Mesenchymal stem cell (in vitro differentiated cells and primary cell): ENCODE data around the gene METTL17.

ENCODE experiments used
- DNase-seq: peaks from one replicate; pipeline ENCODE4 v3.0.0-alpha.2; 2013
- H2AFZ ChIP-seq: one replicate; pipeline ENCODE4 v1.6.1; 2013; ENCODE audit warnings: low read depth, mild to moderate bottlenecking, control low read depth, inconsistent platforms, low read length, moderate library complexity
- H2AK5ac ChIP-seq: 2 replicates; pipeline ENCODE4 v1.6.1; 2013; ENCODE audit warnings: low read length, moderate library complexity, mild to moderate bottlenecking, inconsistent platforms; ENCODE audit not compliant: severe bottlenecking
- H2BK120ac ChIP-seq: one replicate; pipeline ENCODE4 v1.6.1; 2013; ENCODE audit warnings: low read depth, mild to moderate bottlenecking, inconsistent platforms, low read length, moderate library complexity
- H2BK12ac ChIP-seq, 2 experiments: one replicate each; pipeline ENCODE4 v1.6.1; 2013; ENCODE audit warnings: inconsistent platforms in 2 of 2, low read length in 2 of 2, mild to moderate bottlenecking in 2 of 2, moderate library complexity in 2 of 2, control low read depth in 1 of 2
- H2BK15ac ChIP-seq: one replicate; pipeline ENCODE4 v1.6.1; 2013; ENCODE audit warnings: mild to moderate bottlenecking, low read depth, inconsistent platforms; ENCODE audit not compliant: poor library complexity, severe bottlenecking
- H2BK5ac ChIP-seq: 2 replicates; pipeline ENCODE4 v1.6.1; 2013; ENCODE audit warnings: low read depth, mild to moderate bottlenecking, low read length, control low read depth, inconsistent platforms; ENCODE audit not compliant: poor library complexity, severe bottlenecking
- H3K14ac ChIP-seq, 2 experiments: one replicate each; pipeline ENCODE4 v1.6.1; 2013; ENCODE audit warnings: inconsistent platforms in 2 of 2, low read length in 2 of 2, control low read depth in 1 of 2, mild to moderate bottlenecking in 1 of 2, moderate library complexity in 1 of 2
- H3K18ac ChIP-seq, 2 experiments: one replicate each; pipeline ENCODE4 v1.6.1; 2013; ENCODE audit warnings: inconsistent platforms in 2 of 2, low read length in 2 of 2, control low read depth in 1 of 2, low read depth in 1 of 2, mild to moderate bottlenecking in 1 of 2
- H3K23ac ChIP-seq, 2 experiments: one replicate each; pipeline ENCODE4 v1.6.1; 2013; ENCODE audit warnings: inconsistent platforms in 2 of 2, low read length in 2 of 2, mild to moderate bottlenecking in 2 of 2, moderate library complexity in 2 of 2, control low read depth in 1 of 2
- H3K27ac ChIP-seq: 2 replicates; pipeline ENCODE4 v1.5.1; 2013; ENCODE audit warnings: mild to moderate bottlenecking, moderate library complexity, low read length, control low read depth, inconsistent platforms; ENCODE audit not compliant: poor library complexity, severe bottlenecking
- H3K27me3 ChIP-seq, 2 experiments: 2 replicates each; pipeline versions ENCODE4 v1.6.1 to v1.7.0; 2013; ENCODE audit warnings: low read length in 2 of 2, mild to moderate bottlenecking in 2 of 2, moderate library complexity in 2 of 2, control low read depth in 1 of 2, inconsistent platforms in 1 of 2; ENCODE audit not compliant: control insufficient read depth in 1 of 2, insufficient read depth in 1 of 2
- H3K36me3 ChIP-seq, 2 experiments: 2 replicates each; pipeline versions ENCODE4 v1.6.1 to v1.7.0; 2013; ENCODE audit warnings: low read length in 2 of 2, control low read depth in 1 of 2, inconsistent platforms in 1 of 2, low read depth in 1 of 2, mild to moderate bottlenecking in 1 of 2; ENCODE audit not compliant: insufficient read depth in 2 of 2, control insufficient read depth in 1 of 2
- H3K4ac ChIP-seq, 2 experiments: one replicate each; pipeline ENCODE4 v1.6.1; 2013; ENCODE audit warnings: inconsistent platforms in 2 of 2, low read length in 2 of 2, mild to moderate bottlenecking in 2 of 2, moderate library complexity in 2 of 2, control low read depth in 1 of 2, low read depth in 1 of 2
- H3K4me1 ChIP-seq: 2 replicates; pipeline ENCODE4 v1.6.1; 2013; ENCODE audit warnings: low read depth, low read length, control low read depth; ENCODE audit not compliant: control insufficient read depth, insufficient read depth
- H3K4me2 ChIP-seq: 2 replicates; pipeline ENCODE4 v1.6.1; 2013; ENCODE audit warnings: low read length, mild to moderate bottlenecking, inconsistent platforms; ENCODE audit not compliant: poor library complexity, severe bottlenecking
- H3K4me3 ChIP-seq, 2 experiments: 2 replicates each; pipeline versions ENCODE4 v1.5.1 to v1.7.0; 2013; ENCODE audit warnings: low read length in 2 of 2, mild to moderate bottlenecking in 2 of 2, control low read depth in 1 of 2, low read depth in 1 of 2; ENCODE audit not compliant: insufficient read depth in 1 of 2
- H3K79me1 ChIP-seq: replicated peaks from 2 replicates; pipeline ENCODE4 v1.6.1; 2013; ENCODE audit warnings: mild to moderate bottlenecking, control low read depth, low read length, inconsistent platforms; ENCODE audit not compliant: poor library complexity, severe bottlenecking
- H3K9ac ChIP-seq: 2 replicates; pipeline ENCODE4 v1.7.0; 2013; ENCODE audit warnings: mild to moderate bottlenecking, low read length, moderate library complexity
- H3K9me3 ChIP-seq: 2 replicates; pipeline ENCODE4 v1.7.0; 2013; ENCODE audit warnings: mild to moderate bottlenecking, low read length; ENCODE audit not compliant: control insufficient read depth
- H4K8ac ChIP-seq: one replicate; pipeline ENCODE4 v1.6.1; 2013; ENCODE audit warnings: inconsistent platforms, mild to moderate bottlenecking, low read length, moderate library complexity
- H4K91ac ChIP-seq: one replicate; pipeline ENCODE4 v1.6.1; 2013; ENCODE audit warnings: mild to moderate bottlenecking, low read length, inconsistent platforms
- WGBS: methylation state at CpG from one replicate; pipeline ENCODE4 v1.1.7; 2013; ENCODE audit warnings: mixed read lengths; 5-methylcytosine and 5-hydroxymethylcytosine counted together

METTL17 gene

DNA sequence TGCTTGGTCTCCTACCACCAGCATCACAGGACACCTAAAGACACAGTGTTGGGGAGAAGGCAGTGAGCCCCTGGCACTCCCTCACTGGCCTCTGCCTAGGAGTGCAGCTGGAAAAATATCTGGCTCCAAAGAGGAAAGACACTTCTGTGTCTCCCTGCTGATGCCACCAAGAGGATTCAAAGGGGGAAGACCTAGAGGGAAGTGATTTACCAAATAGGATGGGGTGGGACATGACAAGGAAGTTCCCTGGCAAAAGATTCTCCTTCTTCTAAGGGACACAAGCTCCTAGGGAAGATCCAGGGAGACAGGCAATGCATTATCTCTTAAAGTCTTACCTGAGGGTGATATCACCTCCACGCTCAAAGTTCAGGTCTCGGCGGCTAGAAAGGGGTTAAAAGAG lies 29.0 kb downstream of the METTL17 start:
- peaks cover 3% of the 10 kb centered on the region for H3K4me1 ChIP-seq
- no peak overlapping the region for H3K4me3 ChIP-seq
- H3K9me3 ChIP-seq, result no peaks in the 10 kb centered on the region
- WGBS, result 97% methylated on average over 3 of the region's 3 CpGs
- no peak for DNase-seq
- H2BK5ac ChIP-seq, result no peak overlapping the region
- H3K14ac ChIP-seq, result no peak overlapping the region
- H3K18ac ChIP-seq, result no peak overlapping the region
- no peak overlapping the region for H3K4ac ChIP-seq
- no peak overlapping the region for H2BK120ac ChIP-seq
- H3K27ac ChIP-seq, result no peak overlapping the region
- H4K8ac ChIP-seq, result no peak overlapping the region
- no peak overlapping the region for H3K9ac ChIP-seq
- peaks cover 38 to 56% of the 10 kb centered on the region in 2 experiments for H3K27me3 ChIP-seq
- no peak overlapping the region for H4K91ac ChIP-seq
- no peak overlapping the region for H2BK15ac ChIP-seq
- H3K36me3 ChIP-seq, result no peaks in the 10 kb centered on the region
- H3K23ac ChIP-seq, result no peak overlapping the region
- H3K79me1 ChIP-seq, result no peaks in the 10 kb centered on the region
- no peak overlapping the region for H2AK5ac ChIP-seq
- H3K4me2 ChIP-seq, result no peak overlapping the region
- no peak overlapping the region for H2AFZ ChIP-seq
- H2BK12ac ChIP-seq, result no peak overlapping the region

DNA sequence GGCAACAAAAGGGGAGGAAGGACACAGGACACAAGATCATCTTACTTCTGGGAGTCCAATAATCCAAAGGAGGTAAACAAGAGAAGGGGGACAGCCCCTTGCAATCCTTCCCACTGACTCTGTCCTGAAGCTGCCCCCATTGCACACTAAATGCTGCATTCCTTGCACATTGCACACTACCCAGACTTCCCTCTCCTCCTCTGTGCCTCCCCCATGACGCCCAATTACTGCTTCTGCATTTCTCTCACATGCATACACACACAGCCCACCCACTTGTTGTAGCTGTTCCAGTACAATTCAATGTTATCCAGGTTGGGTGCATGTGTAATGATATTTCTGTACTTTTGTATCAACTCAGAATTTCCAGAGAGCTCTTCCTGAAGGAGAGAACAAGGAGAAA lies 29.6 kb downstream of the METTL17 start:
- Histone ChIP-seq H3K4me2 (no peak overlapping the region), H2AFZ (no peak overlapping the region), H3K23ac (no peak overlapping the region), H3K18ac (no peak overlapping the region), H2BK12ac (no peak overlapping the region), H3K4me1 (peaks cover 3% of the 10 kb centered on the region), H3K9ac (no peak overlapping the region), H4K91ac (no peak overlapping the region), H3K27ac (no peak overlapping the region), H2BK15ac (no peak overlapping the region), H2AK5ac (no peak overlapping the region), H3K4me3 (no peak overlapping the region), H2BK5ac (no peak overlapping the region), H2BK120ac (no peak overlapping the region), H3K14ac (no peak overlapping the region), H3K27me3 (peaks cover 44 to 59% of the 10 kb centered on the region in 2 experiments), H3K36me3 (no peaks in the 10 kb centered on the region), H4K8ac (no peak overlapping the region), H3K9me3 (no peaks in the 10 kb centered on the region), H3K79me1 (no peaks in the 10 kb centered on the region), H3K4ac (no peak overlapping the region)
- DNase-seq, result no peak
- WGBS, result 43% methylated on average over 1 of the region's 1 CpG

DNA sequence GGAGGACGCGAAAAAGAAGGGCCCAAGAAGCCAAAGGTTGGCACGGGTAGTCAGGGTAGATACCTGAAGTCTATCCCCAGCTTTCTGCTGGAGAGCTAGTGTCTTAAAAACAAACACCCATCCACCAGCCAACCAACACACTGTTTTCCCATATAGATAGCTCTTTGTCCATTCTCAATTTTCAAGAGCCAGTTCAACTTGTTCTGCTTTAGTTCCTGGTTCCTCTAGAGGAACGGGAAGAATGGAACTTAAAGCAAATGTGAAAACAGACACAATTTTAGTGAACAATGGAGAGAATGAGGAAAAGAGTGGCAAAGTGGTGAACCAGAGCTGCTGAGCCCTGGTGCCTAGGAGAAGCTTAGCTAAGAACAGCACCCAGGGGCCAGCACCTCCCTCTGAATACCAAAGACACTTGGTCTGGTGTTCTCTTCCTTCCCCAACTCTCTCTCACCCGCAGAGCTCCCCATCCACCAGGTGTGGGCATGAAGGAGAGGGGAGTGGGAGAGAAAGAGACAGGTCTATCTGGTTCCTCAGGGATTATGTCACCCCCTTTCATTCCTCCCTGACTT lies 31.3 kb downstream of the METTL17 start:
- peaks cover 16% of the 10 kb centered on the region for H3K4me1 ChIP-seq
- no peak overlapping the region for H3K4me2 ChIP-seq
- no peak overlapping the region for H3K14ac ChIP-seq
- WGBS, result 96% methylated on average over 4 of the region's 5 CpGs
- no peak overlapping the region for H3K9ac ChIP-seq
- H3K36me3 ChIP-seq, result peaks cover 0 to 2% of the 10 kb centered on the region in 2 experiments
- H2BK15ac ChIP-seq, result no peak overlapping the region
- no peak overlapping the region for H2BK12ac ChIP-seq
- H4K8ac ChIP-seq, result no peak overlapping the region
- H2AK5ac ChIP-seq, result no peak overlapping the region
- H3K4me3 ChIP-seq, result no peak overlapping the region
- no peaks in the 10 kb centered on the region for H3K79me1 ChIP-seq
- no peak for DNase-seq
- H4K91ac ChIP-seq, result no peak overlapping the region
- no peak overlapping the region for H2AFZ ChIP-seq
- no peaks in the 10 kb centered on the region for H3K9me3 ChIP-seq
- H2BK120ac ChIP-seq, result no peak overlapping the region
- H3K23ac ChIP-seq, result no peak overlapping the region
- H3K4ac ChIP-seq, result no peak overlapping the region
- H3K18ac ChIP-seq, result no peak overlapping the region
- no peak overlapping the region for H3K27ac ChIP-seq
- no peak overlapping the region for H2BK5ac ChIP-seq
- peaks cover 56 to 68% of the 10 kb centered on the region in 2 experiments for H3K27me3 ChIP-seq

DNA sequence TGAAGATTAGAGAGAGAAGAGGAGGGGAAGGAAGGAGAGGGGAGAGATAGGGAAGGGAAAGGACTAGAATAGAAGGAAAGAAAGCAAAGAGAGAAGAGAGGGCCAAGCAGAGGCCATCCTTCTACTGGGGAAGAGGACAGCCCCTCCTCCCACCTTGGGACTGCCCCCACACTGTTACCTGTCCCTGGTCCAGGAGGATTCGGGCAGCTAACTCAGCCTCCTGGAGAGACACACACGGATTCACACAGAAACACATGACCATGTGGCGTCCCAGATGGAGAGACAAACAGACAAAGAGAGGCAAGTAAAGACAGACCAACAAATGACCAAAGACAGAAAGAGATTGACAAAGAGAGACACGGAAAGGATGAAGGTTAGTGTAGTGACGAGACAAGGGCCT lies 32.9 kb downstream of the METTL17 start:
- Histone ChIP-seq H3K9me3 (no peaks in the 10 kb centered on the region), H4K8ac (no peak overlapping the region), H2BK15ac (no peak overlapping the region), H2BK12ac (no peak overlapping the region), H2BK120ac (no peak overlapping the region), H3K9ac (no peak overlapping the region), H2BK5ac (no peak overlapping the region), H3K79me1 (no peaks in the 10 kb centered on the region), H3K4me1 (peaks cover 15% of the 10 kb centered on the region), H3K4me3 (no peak overlapping the region), H4K91ac (no peak overlapping the region), H3K23ac (no peak overlapping the region), H3K27ac (no peak overlapping the region), H3K27me3 (peaks cover 57 to 67% of the 10 kb centered on the region in 2 experiments), H2AK5ac (no peak overlapping the region), H2AFZ (no peak overlapping the region), H3K18ac (no peak overlapping the region), H3K14ac (no peak overlapping the region), H3K4ac (no peak overlapping the region), H3K36me3 (peaks cover 0 to 2% of the 10 kb centered on the region in 2 experiments), H3K4me2 (no peak overlapping the region)
- 92% methylated on average over 5 of the region's 5 CpGs for WGBS
- DNase-seq, result no peak
